ENCODE results near the gene DRD2.

Gene DRD2

DNA sequence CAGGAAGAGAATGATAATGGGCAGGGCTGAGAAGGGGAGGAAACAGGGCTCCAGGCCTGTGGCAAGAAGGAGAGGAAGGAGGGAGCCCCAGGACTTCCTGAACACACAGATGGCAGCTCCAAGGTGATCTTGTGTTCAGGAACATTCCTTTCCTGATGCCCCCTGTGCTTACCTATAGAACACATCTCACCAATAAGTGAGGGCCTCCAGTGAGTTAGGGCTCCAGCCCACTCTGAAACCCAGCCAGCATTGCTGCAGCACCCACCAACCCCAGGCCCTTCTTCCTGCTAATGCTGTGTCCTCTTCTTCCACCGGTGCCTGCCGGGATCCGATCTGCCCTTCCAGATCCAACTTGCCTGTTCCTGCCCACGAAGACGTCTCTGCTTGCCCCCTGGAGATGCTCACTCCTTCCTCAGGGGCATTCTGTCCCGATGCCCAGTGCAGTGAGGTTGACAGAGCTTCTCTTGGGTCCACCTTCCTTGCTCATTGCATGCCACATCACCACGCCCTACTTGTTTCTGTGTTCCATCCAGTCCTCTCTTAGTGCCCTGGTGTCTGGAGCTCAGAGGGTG, 70.3 kb downstream of the DRD2 start:
- Histone ChIP-seq H3K27me3 (ENCODE audit: insufficient read depth, low read depth) (no peaks in the 10 kb centered on the region), H3K4me1 (ENCODE audit: low read depth, poor library complexity, severe bottlenecking) (no peaks in the 10 kb centered on the region), H3K9ac (no peak overlapping the region), H2AFZ (ENCODE audit: low read depth) (no peak overlapping the region), H3K4me2 (no peak overlapping the region), H4K20me1 (ENCODE audit: insufficient read depth) (no peaks in the 10 kb centered on the region), H3K4me3 (IDR thresholded peaks at IDR 0.05; ENCODE audit: insufficient read depth, low read depth, low read length) (no peak overlapping the region), H3K27ac (no peak overlapping the region), H3K36me3 (ENCODE audit: insufficient read depth) (no peaks in the 10 kb centered on the region), H3K79me2 (ENCODE audit: insufficient read depth, low read depth) (no peaks in the 10 kb centered on the region)
- TF ChIP-seq, protein P1, sequence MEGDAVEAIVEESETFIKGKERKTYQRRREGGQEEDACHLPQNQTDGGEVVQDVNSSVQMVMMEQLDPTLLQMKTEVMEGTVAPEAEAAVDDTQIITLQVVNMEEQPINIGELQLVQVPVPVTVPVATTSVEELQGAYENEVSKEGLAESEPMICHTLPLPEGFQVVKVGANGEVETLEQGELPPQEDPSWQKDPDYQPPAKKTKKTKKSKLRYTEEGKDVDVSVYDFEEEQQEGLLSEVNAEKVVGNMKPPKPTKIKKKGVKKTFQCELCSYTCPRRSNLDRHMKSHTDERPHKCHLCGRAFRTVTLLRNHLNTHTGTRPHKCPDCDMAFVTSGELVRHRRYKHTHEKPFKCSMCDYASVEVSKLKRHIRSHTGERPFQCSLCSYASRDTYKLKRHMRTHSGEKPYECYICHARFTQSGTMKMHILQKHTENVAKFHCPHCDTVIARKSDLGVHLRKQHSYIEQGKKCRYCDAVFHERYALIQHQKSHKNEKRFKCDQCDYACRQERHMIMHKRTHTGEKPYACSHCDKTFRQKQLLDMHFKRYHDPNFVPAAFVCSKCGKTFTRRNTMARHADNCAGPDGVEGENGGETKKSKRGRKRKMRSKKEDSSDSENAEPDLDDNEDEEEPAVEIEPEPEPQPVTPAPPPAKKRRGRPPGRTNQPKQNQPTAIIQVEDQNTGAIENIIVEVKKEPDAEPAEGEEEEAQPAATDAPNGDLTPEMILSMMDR (conservative IDR thresholded peaks at IDR 0.05; ENCODE audit: low read depth, low read length), result no peak

DNA sequence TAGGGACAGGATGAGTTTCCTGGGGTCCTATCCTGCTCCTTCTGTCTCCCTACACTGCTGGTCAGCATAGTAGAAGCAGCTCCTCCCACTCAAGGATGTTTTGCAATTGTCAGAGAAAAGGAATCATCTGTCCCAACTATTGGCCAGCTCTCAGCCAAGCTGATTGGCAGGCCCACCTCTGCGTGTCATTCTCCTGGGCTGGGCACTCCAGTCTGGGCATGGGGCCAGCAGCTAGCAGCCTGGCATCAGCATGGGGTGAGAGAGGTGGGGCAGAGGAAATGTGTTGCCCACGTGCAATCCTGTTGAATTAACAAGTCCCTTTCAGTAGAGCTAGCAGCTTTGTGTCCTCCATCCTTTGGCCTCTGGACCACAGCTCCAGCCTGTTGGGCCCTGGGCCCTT, 73.5 kb downstream of the DRD2 start:
- Histone ChIP-seq H3K79me2 (ENCODE audit: insufficient read depth, low read depth) (no peaks in the 10 kb centered on the region), H3K9ac (no peak overlapping the region), H3K27ac (no peak overlapping the region), H3K36me3 (ENCODE audit: insufficient read depth) (no peaks in the 10 kb centered on the region), H3K4me2 (no peak overlapping the region), H3K4me1 (ENCODE audit: low read depth, poor library complexity, severe bottlenecking) (no peaks in the 10 kb centered on the region), H2AFZ (ENCODE audit: low read depth) (no peak overlapping the region), H3K4me3 (IDR thresholded peaks at IDR 0.05; ENCODE audit: insufficient read depth, low read depth, low read length) (no peak overlapping the region), H3K27me3 (ENCODE audit: insufficient read depth, low read depth) (no peaks in the 10 kb centered on the region), H4K20me1 (ENCODE audit: insufficient read depth) (no peaks in the 10 kb centered on the region)
- TF ChIP-seq, protein P1 (conservative IDR thresholded peaks at IDR 0.05; ENCODE audit: low read depth, low read length), result no peak

DNA sequence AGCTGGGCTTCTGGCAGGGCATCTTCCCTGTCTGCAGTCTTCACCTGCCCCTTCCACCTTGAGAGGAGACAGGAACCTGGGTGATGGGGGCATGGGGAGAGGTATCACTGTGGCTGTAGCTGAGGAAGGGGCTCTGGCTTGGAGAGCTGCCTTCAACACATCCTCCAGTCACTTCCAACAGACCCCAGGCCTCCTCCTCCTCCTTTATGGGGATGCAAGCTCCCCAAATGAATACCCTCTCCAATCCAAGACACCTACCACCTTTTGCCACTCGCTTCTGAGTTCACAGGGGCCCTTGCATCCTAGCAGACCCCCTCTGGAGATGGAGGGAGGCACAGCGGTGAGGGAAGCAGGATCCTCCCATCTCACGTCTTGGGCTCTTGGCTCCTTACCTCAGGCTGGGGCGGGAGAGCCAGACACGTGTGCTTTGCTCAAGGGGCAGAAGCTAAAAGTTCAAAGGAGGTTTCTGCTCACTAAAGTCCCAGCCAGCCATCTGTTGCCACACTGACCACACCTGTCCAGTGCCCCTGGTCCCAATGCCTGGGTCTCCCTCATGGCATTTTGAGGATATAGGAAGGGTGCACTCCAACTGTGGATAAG, 74.5 kb downstream of the DRD2 start:
- TF ChIP-seq, protein P1 (conservative IDR thresholded peaks at IDR 0.05; ENCODE audit: low read depth, low read length), result no peak
- Histone ChIP-seq H3K4me1 (ENCODE audit: low read depth, poor library complexity, severe bottlenecking) (no peaks in the 10 kb centered on the region), H3K9ac (no peak overlapping the region), H3K4me2 (no peak overlapping the region), H2AFZ (ENCODE audit: low read depth) (no peak overlapping the region), H3K27me3 (ENCODE audit: insufficient read depth, low read depth) (no peaks in the 10 kb centered on the region), H3K4me3 (IDR thresholded peaks at IDR 0.05; ENCODE audit: insufficient read depth, low read depth, low read length) (no peak overlapping the region), H3K79me2 (ENCODE audit: insufficient read depth, low read depth) (no peaks in the 10 kb centered on the region), H3K27ac (no peak overlapping the region), H4K20me1 (ENCODE audit: insufficient read depth) (no peaks in the 10 kb centered on the region), H3K36me3 (ENCODE audit: insufficient read depth) (no peaks in the 10 kb centered on the region)

DNA sequence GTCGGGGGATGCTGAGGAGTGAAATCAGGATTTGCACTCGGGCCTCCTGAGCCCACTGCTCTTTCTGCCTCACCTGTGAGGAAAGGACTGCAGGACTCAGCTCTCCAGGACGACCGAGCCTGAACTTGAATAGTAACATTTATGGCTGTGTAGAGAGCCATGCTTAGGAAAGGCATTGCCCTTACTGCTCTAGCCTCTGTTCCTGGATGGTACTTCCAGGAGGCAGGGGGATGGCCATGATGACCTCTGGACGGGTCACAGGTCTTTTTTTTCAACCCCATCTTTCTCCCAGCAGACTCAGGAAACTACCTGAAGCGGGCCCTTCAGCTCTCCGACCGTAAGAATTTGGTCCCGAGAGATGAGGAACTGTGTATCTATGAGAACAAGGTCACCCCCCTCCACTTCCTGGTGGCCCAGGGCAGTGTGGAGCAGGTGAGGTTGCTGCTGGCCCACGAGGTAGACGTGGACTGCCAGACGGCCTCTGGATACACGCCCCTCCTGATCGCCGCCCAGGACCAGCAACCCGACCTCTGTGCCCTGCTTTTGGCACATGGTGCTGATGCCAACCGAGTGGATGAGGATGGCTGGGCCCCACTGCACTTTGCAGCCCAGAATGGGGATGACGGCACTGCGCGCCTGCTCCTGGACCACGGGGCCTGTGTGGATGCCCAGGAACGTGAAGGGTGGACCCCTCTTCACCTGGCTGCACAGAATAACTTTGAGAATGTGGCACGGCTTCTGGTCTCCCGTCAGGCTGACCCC, 76.3 kb downstream of the DRD2 start:
- H3K4me2 ChIP-seq, result no peak overlapping the region
- H3K9ac ChIP-seq, result no peak overlapping the region
- no peaks in the 10 kb centered on the region for H3K36me3 ChIP-seq (ENCODE audit: insufficient read depth)
- TF ChIP-seq, protein P1 (conservative IDR thresholded peaks at IDR 0.05; ENCODE audit: low read depth, low read length), result no peak
- H3K4me3 ChIP-seq (IDR thresholded peaks at IDR 0.05; ENCODE audit: insufficient read depth, low read depth, low read length), result no peak overlapping the region
- no peaks in the 10 kb centered on the region for H3K79me2 ChIP-seq (ENCODE audit: insufficient read depth, low read depth)
- no peaks in the 10 kb centered on the region for H3K4me1 ChIP-seq (ENCODE audit: low read depth, poor library complexity, severe bottlenecking)
- H2AFZ ChIP-seq (ENCODE audit: low read depth), result no peak overlapping the region
- H4K20me1 ChIP-seq (ENCODE audit: insufficient read depth), result no peaks in the 10 kb centered on the region
- no peaks in the 10 kb centered on the region for H3K27me3 ChIP-seq (ENCODE audit: insufficient read depth, low read depth)
- no peak overlapping the region for H3K27ac ChIP-seq

Measured in KMS-11 (cell line).